KG1 (cell line): ENCODE data around the gene CGB1.

Source experiments
- DNase-seq: peaks from one replicate; lab custom pipeline; 2025; lab: John Stamatoyannopoulos, UW

The CGB1 gene

GRCh38 chr19:48993175-48994034 is 43.3 kb downstream of the CGB1 start, which contains the start of the genes GYS1 and RUVBL2:
Gene GYS1 (minus strand): TSS chr19:48993309. CDS start chr19:48993112, 197 bp downstream.
Gene RUVBL2 (plus strand): TSS chr19:48993887. CDS start chr19:48993912, 25 bp downstream.
- DNase-seq: peak; percentile 100

- DNase-seq: no peak
Measured at GRCh38 chr19:48992581-48993174, 44.0 kb downstream of the CGB1 start.

- DNase-seq: no peak
Measured at GRCh38 chr19:48991873-48992580, 44.7 kb downstream of the CGB1 start.

GRCh38 chr19:48991011-48991609 is 45.6 kb downstream of the CGB1 start:
- DNase-seq: no peak

- DNase-seq: no peak
Measured at GRCh38 chr19:48990400-48990799, 46.3 kb downstream of the CGB1 start.

GRCh38 chr19:48989701-48990291 is 46.9 kb downstream of the CGB1 start:
- no peak for DNase-seq

- no peak for DNase-seq
Measured at GRCh38 chr19:48988860-48989259, 47.8 kb downstream of the CGB1 start.

GRCh38 chr19:48988286-48988685 is 48.4 kb downstream of the CGB1 start:
- DNase-seq: no peak

GRCh38 chr19:48987323-48987722 is 49.4 kb downstream of the CGB1 start:
- no peak for DNase-seq

GRCh38 chr19:48986211-48986610 is 50.5 kb downstream of the CGB1 start:
- no peak for DNase-seq

GRCh38 chr19:48985711-48986110 is 51.0 kb downstream of the CGB1 start:
- no peak for DNase-seq
